HT1080 (cell line): ENCODE measurements around the gene AMACR. TPM values are rescaled to one million over a fixed set of nuclear protein-coding genes. Genes with fewer than 3 reads are reported as not detected.
A peak's percentile ranks its signal among the peaks of the same experiment; 100 is the strongest.

ENCODE experiments used
- DNase-seq: peaks from one replicate; pipeline ENCODE4 v3.0.0-alpha.2; 2015; ENCODE audit warnings: low read depth
- polyA plus RNA-seq, 2 experiments: library from polyadenylated mRNA; depleted of rRNA; stranded (reverse); fragments of >200 nt; gene quantifications; 2 replicates each; pipeline ENCODE4 v1.2.3, GENCODE V29; 2015
- total RNA-seq: library from RNA; depleted of rRNA; stranded (reverse); fragments of >200 nt; shearing (Covaris generic); gene quantifications from 2 replicates; pipeline ENCODE4 v1.2.3, GENCODE V29; 2014; rRNA removed

The AMACR gene
- 10.6 and 12.8 TPM in 2 replicates for total RNA-seq
- polyA plus RNA-seq (2015; cell fraction: cytosol; rRNA removed), result 10.9 and 11.1 TPM in 2 replicates
- 8.2 and 10.5 TPM in 2 replicates for polyA plus RNA-seq (2015; cell fraction: nucleus; rRNA removed)

- DNase-seq, result peak; percentile 94
Observed at GRCh38 chr5:34007621-34008600, at the start of gene AMACR. AMACR (minus strand) TSS chr5:34008050; CDS start chr5:34008019, 31 bp downstream.

- DNase-seq, result no peak
Observed at GRCh38 chr5:34057569-34057968, 49.7 kb upstream of the AMACR start.

- no peak for DNase-seq
Observed at GRCh38 chr5:34057118-34057517, 49.3 kb upstream of the AMACR start.

DNA sequence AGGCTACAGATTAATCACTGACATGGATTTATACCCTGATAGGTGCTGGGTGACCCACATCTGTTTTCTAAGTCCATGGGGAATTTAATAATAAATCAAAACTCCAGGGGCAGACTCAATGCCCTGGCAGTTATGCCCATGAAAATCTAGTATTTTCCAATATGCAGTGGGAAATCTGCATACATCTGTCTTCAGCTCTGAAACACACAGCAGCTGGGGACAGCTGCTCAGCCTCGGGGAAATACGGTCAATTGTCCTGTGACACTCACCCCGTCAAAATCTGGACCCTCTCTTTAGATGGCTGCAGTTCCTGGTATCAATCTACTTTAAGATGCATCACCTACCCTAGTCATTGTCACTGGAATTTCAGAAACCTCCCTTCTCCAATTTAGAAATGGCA, 47.8 kb upstream of the AMACR start:
- DNase-seq, result no peak

DNA sequence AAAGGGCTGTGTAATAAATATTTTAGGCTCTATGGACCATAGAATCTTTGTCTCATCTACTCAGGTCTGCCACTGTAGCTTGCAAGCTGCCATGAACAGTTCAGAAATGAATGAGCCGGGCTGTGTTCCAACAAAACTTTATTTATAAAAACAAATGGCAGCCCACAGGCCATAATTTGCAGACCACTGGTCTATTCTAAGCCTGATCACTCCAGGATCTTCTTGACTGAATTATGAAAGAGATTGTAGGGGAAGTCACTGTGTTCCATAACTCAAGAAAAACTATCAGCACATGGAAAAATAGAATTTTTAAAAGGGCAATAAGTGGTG, 46.5 kb upstream of the AMACR start:
- no peak for DNase-seq

DNA sequence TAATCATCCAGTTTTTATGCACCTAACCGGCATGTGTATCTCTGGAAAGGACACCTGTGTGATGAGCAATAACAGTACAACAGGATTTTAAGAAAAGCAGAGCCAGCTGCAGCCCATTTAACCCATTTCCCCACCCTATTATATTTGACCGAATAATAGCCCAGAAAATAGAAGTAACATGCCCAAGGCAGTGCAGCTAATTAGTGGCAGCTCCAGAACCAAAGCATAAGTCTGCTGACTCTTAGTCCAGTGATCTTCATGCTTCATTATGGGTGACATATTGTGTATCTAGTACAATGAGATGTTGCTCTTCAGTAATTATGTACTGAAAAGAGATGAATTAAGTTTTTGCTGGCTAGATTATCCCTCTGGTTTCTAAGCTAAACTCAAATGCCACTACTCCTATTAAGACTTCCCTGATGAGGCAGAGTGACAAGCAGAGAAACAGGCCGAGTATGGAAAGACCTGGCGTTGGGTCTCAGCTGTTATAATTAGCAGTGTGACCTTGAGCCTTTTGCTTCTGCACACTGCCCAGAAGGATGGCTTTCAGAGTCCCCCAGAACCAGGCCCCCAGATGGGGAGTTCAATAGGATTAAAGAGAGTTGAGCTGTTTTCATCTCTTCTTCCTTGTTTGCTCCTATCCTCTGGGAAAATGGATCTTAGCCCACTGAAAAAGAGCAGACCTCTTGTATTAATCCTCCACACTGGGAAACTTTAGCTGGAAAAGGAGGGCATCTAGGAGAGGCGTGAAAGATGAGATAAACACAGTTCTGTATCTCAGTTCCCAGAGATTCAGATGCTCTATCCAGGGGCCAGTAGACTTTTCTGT, 45.9 kb upstream of the AMACR start:
- no peak for DNase-seq

GRCh38 chr5:34053133-34053532, 45.3 kb upstream of the AMACR start:
- peak; percentile 49 for DNase-seq

DNA sequence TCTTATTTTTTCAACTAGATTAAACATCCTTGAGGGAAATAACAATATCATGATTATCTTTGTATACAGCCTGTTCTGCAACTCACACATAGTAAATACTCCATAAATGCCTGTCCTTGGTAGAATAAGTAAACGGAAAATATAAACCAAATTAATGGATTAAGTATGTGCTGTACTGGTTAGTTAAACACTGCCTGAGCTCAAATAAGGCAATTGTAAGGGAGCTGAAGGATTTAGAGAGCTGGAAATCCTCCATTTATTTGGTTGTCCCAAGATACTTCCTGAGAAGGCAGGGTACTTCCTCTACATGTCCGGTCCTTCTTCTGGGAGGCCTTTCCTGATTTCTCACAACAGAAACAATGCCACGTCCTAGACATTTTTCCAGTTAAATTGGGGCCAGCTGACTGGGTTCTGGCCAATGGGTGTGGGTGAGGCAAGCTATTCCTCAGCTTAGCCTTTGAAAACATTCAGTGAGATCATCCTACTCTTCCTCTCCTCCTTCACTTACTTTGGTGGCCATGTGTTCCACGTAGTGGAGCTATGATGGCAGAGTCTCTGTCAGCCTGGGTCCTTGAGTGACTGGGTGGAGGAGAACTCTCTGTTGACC, 43.6 kb upstream of the AMACR start:
- no peak for DNase-seq

DNA sequence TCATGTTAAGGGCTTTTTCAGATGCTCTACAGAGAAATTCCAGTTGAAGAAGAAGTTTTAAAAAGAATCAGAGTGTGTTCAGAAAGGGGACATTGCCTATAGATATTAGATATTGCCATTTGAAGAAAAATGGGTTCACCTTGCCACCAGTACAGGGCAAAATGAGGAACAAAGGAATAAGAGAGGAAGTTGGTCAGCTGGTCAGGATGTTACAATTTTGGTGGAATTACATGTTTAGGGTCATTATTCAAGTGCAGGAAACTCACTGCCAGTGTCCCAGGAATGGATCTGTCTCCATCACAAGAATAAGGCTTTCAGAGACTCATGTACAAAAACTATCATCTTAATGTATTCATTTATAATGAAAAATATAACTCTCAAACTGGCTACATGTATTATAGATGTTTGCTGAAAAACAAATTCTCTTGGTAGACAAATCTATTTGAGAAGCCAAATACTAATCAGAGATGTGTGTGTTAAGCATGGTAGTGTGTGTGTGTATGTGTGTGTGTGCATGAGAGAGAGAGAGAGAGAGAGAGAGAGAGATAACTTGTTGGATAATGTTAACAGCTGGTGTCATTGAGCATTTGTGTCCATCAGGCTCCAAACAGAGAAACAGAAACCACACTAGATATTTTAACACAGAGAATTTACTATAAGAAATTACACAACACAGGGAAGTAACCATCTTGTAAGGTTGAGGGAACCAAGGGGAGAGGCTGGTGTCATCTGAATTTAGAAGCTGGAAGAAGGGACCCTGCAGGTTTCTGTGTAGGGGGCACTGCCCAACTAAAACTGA, 40.1 kb upstream of the AMACR start:
- no peak for DNase-seq

GRCh38 chr5:34047143-34047542, 39.3 kb upstream of the AMACR start:
- no peak for DNase-seq

DNA sequence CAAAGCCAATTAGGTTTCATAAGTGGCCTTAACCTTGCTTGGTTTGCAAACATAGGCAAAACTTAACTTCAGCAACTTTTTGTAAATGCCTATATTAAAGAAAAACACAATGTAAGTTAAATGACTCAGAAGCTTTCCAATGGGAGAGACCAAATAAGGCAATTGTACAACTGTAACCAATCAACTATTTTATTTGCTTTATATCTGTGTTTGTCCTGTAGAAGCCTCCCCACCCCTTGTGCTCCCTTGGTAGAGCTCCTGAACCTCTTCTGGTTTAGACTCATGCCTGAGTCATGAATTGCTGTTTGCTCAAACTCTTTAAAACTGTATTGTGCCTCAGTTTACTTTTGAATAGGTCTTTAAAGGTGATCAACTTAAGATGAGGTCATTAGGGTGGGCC, 38.1 kb upstream of the AMACR start:
- peak; percentile 56 for DNase-seq

DNA sequence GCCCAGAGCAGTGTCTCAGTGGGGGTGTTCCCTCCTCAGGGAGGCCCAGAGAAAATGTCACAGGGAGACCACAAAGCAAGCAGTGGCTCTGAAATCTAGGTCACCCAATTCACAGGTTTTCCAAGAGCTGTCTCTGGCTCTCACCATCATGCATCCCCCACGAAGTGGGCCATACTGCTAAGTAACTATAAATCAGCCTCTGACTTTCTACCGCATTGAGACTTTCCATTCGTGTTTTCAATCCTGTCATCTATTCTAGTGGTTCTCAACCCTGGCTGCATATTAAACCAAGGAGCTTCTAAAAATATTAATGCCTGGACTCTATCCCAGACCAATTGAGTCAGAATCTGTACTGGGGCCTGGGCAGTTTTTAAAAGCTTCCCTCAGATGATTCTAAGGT, 37.2 kb upstream of the AMACR start:
- no peak for DNase-seq

- DNase-seq, result no peak
Observed at GRCh38 chr5:34043099-34043876, 35.4 kb upstream of the AMACR start, which contains the start of gene C1QTNF3. C1QTNF3 (minus strand) TSS chr5:34043213; CDS start chr5:34043125, 88 bp downstream.

DNA sequence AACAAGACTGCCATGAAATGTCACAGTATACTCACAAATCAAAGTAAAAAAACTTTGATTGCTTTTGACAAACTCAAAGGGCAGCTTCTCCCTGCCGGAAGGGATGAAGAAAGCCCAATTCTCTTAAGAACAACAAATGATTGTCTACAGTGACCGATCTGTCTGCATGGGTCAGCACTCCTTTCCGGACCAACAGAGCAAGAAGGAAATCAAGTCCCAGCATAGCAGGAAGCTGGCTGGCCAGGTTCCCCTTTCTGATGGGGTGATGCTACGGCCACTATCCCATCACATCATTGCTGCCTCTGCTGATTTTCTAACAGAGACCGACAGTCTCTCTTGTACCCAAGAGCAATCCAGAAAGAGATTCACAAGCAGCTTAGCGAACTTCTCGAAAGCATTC, 34.5 kb upstream of the AMACR start:
- no peak for DNase-seq

GRCh38 chr5:34041247-34041972, 33.6 kb upstream of the AMACR start:
- DNase-seq, result no peak

DNA sequence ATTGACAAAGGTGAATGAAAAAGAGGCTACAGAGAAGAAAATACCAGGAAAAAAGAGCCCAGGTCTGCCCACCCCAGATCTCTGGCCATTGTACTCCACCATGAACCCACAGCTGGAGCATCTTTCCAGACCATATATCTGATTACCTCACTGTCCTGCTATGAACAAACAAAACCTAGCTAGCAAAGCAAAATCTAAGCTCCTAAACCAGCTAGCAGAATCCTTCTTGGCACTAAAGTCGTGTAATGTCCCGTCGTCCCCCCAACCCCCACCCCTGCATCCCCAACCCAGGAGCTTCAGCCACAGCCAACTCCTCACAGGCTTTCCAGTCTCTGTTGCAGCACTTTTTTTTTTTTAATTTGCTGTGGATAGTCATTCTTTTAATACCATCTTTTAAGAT, 32.6 kb upstream of the AMACR start:
- no peak for DNase-seq

GRCh38 chr5:34039398-34040157, 31.7 kb upstream of the AMACR start:
- DNase-seq, result no peak

DNA sequence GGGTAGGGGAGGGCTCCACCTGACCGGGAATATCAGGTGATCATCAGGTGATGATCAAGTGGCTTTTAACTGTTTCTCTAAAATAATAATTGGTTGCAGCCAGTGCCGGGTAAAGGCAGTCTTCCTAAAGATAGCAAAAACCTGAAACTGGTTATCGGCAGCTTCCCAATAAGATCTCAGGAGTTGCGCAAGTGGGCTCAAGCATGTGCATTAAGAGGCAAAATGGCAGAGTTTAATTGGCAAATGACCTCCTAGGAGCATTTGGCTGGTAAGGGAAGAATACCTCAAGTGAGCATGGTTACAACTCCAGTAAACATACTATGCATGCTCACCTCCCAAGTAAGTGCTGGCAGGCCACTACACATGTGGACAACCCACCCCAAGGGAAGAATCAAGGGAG, 31.0 kb upstream of the AMACR start:
- no peak for DNase-seq
